Adipose tissue (tissue), 3 donors: Measurements from ENCODE around the gene MAP4K2. TPM values are rescaled to one million over a fixed set of nuclear protein-coding genes. Genes with fewer than 3 reads are reported as not detected.

Experiments
- H3K27ac ChIP-seq: one replicate; pipeline ENCODE4 v1.5.1; 2013; ENCODE audit warnings: low read depth, low read length
- WGBS, 3 donors: extraction: QIAGEN DNeasy Blood & Tissue Kit; methylation state at CpG; one replicate each; pipeline ENCODE4 v1.1.7; 2013; 5-methylcytosine and 5-hydroxymethylcytosine counted together
- polyA plus RNA-seq, 3 donors: library from polyadenylated mRNA; stranded (reverse); fragments of 200-250 nt; gene quantifications; one replicate each; pipeline ENCODE4 v1.2.3, GENCODE V29; 2013
- donor health status: healthy with polysubstance abuse.
- donor health status: Bipolar disorder and iron deficiency.
- donor health status: healthy.

Gene MAP4K2
- polyA plus RNA-seq, 3 donors = 6.4 to 23.2 (median 15.4) TPM

- WGBS, 3 donors = 82 to 93% (median 90%) methylated on average over 9 of the region's 9 CpGs
- H3K27ac ChIP-seq = no peak overlapping the region
Observed at GRCh38 chr11:64735725-64736259, 67.2 kb downstream of the MAP4K2 start.

Other genes with a start within 250 kb of the MAP4K2 start
- gene SLC22A11, start 247.3 kb downstream of the MAP4K2 start, polyA plus RNA-seq = under 1 TPM in 1 of 3 donors, not detected in 2; 0.04 TPM
- under 1 TPM in 2 of 3 donors, not detected in 1; 0.02 to 0.09 TPM for gene SLC22A12, start 212.0 kb downstream of the MAP4K2 start, polyA plus RNA-seq
- 1 to 10 TPM; 1.2 to 4.6 (median 2.7) TPM for gene NRXN2, start 80.0 kb downstream of the MAP4K2 start, polyA plus RNA-seq
- 10 to 100 TPM in 2 of 3 donors, 1 to 10 TPM in 1; 9.8 to 96.4 (median 26.9) TPM for gene RASGRP2, start 59.1 kb downstream of the MAP4K2 start, polyA plus RNA-seq
- 1 to 10 TPM; 3.2 to 9.6 (median 8.7) TPM for gene PYGM, start 43.2 kb downstream of the MAP4K2 start, polyA plus RNA-seq
- gene SF1, start 24.7 kb downstream of the MAP4K2 start, polyA plus RNA-seq = 100 to 1,000 TPM in 2 of 3 donors, 10 to 100 TPM in 1; 51.6 to 156 (median 124) TPM
- 10 to 100 TPM; 13.9 to 15.7 (median 14.6) TPM for gene MEN1, start 7.3 kb upstream of the MAP4K2 start, polyA plus RNA-seq
- 1 to 10 TPM in 2 of 3 donors, under 1 TPM in 1; 0.90 to 9.7 (median 1.4) TPM for gene CDC42BPG, start 41.4 kb upstream of the MAP4K2 start, polyA plus RNA-seq
- 10 to 100 TPM; 10.3 to 68.5 (median 22.9) TPM for gene EHD1, start 75.4 kb upstream of the MAP4K2 start, polyA plus RNA-seq
- 10 to 100 TPM; 12.4 to 14.7 (median 14.5) TPM for gene ATG2A, start 114.0 kb upstream of the MAP4K2 start, polyA plus RNA-seq
- gene PPP2R5B, start 121.5 kb upstream of the MAP4K2 start, polyA plus RNA-seq = 10 to 100 TPM in 2 of 3 donors, 1 to 10 TPM in 1; 10.0 to 17.9 (median 13.0) TPM
- 1 to 10 TPM in 1 of 3 donors, not detected in 2; 3.6 TPM for gene GPHA2, start 132.7 kb upstream of the MAP4K2 start, polyA plus RNA-seq
- under 1 TPM in 1 of 3 donors, not detected in 2; 0.08 TPM for gene MAJIN, start 168.9 kb upstream of the MAP4K2 start, polyA plus RNA-seq
- 1 to 10 TPM; 1.2 to 7.4 (median 5.5) TPM for gene BATF2, start 193.8 kb upstream of the MAP4K2 start, polyA plus RNA-seq
- 100 to 1,000 TPM in 2 of 3 donors, 10 to 100 TPM in 1; 57.9 to 226 (median 169) TPM for gene ARL2, start 210.9 kb upstream of the MAP4K2 start, polyA plus RNA-seq
- gene SNX15, start 224.2 kb upstream of the MAP4K2 start, polyA plus RNA-seq = 10 to 100 TPM; 14.3 to 27.7 (median 25.3) TPM
- gene SAC3D1, start 238.0 kb upstream of the MAP4K2 start, polyA plus RNA-seq = 10 to 100 TPM in 1 of 3 donors, 1 to 10 TPM in 2; 7.8 to 10.7 (median 7.9) TPM